Chondrocyte (in vitro differentiated cells): ENCODE results near the gene PARD6G. TPM values are rescaled to one million over a fixed set of nuclear protein-coding genes. Genes with fewer than 3 reads are reported as not detected.

Experiments used
- total RNA-seq: library from RNA; stranded (reverse); gene quantifications from 3 replicates; pipeline ENCODE4 v1.2.1, GENCODE V29; 2021

The PARD6G gene
- total RNA-seq, 1 donor from 2014 or later: 17.7 TPM

Other genes starting within 250 kb of the PARD6G start
- gene RBFA, start 213.1 kb downstream of the PARD6G start, total RNA-seq: 25.5 to 26.8 TPM (median 25.9 TPM) in 3 replicates
- 15.2 to 17.8 TPM (median 15.3 TPM) in 3 replicates for gene ADNP2, start 138.3 kb downstream of the PARD6G start, total RNA-seq